Ectodermal cell (in vitro differentiated cells): Measurements from ENCODE around the gene IL19.

Experiments
- H3K27ac ChIP-seq: 2 replicates; pipeline ENCODE4 v1.7.0; 2013; ENCODE audit warnings: mild to moderate bottlenecking, low read depth, low read length; ENCODE audit not compliant: insufficient read depth, poor library complexity, severe bottlenecking
- H3K27me3 ChIP-seq: 2 replicates; pipeline ENCODE4 v1.7.0; 2013; ENCODE audit warnings: mild to moderate bottlenecking, low read length; ENCODE audit not compliant: insufficient read depth, control insufficient read depth, poor library complexity, severe bottlenecking
- H3K36me3 ChIP-seq: one replicate; pipeline ENCODE4 v1.7.0; 2013; ENCODE audit warnings: low read length; ENCODE audit not compliant: control insufficient read depth, insufficient read depth
- H3K4me1 ChIP-seq: one replicate; pipeline ENCODE4 v1.7.0; 2013; ENCODE audit warnings: low read length; ENCODE audit not compliant: control insufficient read depth, insufficient read depth
- H3K4me3 ChIP-seq: 2 replicates; pipeline ENCODE4 v1.7.0; 2013; ENCODE audit warnings: low read depth, low read length, control low read depth; ENCODE audit not compliant: insufficient read depth
- H3K9me3 ChIP-seq: 2 replicates; pipeline ENCODE4 v1.7.0; 2013; ENCODE audit warnings: mild to moderate bottlenecking, low read length, moderate library complexity; ENCODE audit not compliant: control insufficient read depth
- WGBS, 2 experiments: methylation state at CpG; one replicate each; pipeline ENCODE4 v1.1.7; 2013; ENCODE audit warnings: missing lambda C conversion rate in 2 of 2; 5-methylcytosine and 5-hydroxymethylcytosine counted together

IL19 gene

DNA sequence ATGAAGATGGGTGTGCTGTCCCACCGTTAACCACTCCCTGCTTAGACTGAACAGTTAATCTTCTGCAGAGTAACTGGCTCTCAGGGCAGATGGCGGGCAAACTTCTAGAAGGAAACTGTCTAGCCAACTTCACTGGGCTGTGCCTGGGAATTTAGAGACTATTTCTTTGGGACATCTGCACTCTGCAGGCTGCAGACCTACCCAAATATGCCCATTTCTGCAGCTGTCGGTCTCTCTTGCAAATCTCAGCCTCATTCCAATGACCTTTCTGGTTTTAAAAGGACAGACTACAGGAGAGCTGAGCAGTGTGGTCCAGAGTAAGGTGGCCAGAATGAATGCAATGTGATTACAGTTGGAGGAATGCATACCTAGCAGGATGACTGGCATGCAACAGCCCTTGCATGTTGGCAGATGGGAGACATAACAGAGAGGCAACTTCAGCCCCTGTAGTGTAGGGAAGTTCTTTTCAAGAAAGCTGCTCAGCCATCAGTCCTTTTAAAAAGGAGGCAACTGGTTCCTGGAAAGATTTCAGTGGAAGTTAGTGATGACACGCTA lies 68.5 kb downstream of the IL19 start:
- H3K9me3 ChIP-seq, result no peaks in the 10 kb centered on the region
- no peaks in the 10 kb centered on the region for H3K27me3 ChIP-seq
- no peaks in the 10 kb centered on the region for H3K4me1 ChIP-seq
- no peaks in the 10 kb centered on the region for H3K36me3 ChIP-seq
- H3K4me3 ChIP-seq, result no peak overlapping the region
- 92% methylated on average over 4 of the region's 4 CpGs for WGBS, 2 experiments
- no peak overlapping the region for H3K27ac ChIP-seq

DNA sequence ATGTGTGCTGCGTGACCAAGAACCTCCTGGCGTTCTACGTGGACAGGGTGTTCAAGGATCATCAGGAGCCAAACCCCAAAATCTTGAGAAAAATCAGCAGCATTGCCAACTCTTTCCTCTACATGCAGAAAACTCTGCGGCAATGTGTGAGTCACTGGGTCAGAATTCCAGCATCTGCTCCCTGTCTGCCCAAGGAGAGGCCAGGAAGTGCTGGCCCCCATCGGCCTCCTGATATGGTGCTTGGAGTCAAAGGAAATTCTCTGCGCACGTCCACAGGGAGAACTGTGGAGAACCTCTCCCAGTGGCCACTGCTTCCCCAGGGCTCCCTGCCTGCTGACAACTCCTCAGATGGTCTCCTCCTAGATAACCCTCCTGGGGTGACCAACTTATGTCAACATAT lies 69.3 kb downstream of the IL19 start:
- no peaks in the 10 kb centered on the region for H3K4me1 ChIP-seq
- WGBS, 2 experiments, result 92 to 94% methylated on average over 7 of the region's 7 CpGs
- H3K27me3 ChIP-seq, result no peaks in the 10 kb centered on the region
- H3K27ac ChIP-seq, result no peak overlapping the region
- H3K4me3 ChIP-seq, result no peak overlapping the region
- no peaks in the 10 kb centered on the region for H3K36me3 ChIP-seq
- no peaks in the 10 kb centered on the region for H3K9me3 ChIP-seq

DNA sequence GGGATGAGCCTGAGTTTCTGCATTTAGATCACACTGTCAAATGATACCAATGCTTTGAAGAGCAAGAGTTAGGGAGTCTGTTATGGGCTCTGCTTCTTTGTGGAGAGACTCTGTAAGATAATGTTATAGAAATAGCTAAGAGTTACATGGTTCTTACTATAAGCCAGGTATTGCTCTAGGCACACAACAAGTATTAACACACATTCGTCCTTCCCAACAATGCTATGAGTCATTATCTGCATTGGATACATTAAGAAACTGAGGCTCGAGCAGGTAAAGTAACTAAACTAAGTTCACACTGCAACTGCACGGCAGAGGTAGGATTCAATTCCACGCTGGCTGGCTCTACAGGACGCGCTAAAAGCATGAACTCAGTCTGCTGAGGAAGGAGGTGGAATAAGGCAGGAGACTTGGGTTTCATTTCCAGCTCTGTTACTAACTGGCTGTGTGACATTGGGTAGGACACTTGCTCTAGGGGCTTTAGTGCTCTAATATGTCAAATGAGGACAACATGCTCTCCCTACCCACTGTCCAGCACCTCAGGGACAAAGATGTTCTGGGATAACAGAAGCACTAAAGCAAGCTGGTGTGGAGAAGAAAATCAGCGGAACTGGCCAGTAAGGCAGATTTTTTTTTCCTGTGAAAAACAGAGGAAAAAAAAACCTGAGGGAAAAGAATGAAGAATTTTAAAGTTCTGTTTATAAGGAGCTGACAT lies 71.2 kb downstream of the IL19 start:
- Histone ChIP-seq H3K4me3 (no peak overlapping the region), H3K9me3 (no peaks in the 10 kb centered on the region), H3K36me3 (no peaks in the 10 kb centered on the region), H3K4me1 (no peaks in the 10 kb centered on the region), H3K27ac (no peak overlapping the region), H3K27me3 (no peaks in the 10 kb centered on the region)
- WGBS, 2 experiments, result 93 to 94% methylated on average over 7 of the region's 7 CpGs

DNA sequence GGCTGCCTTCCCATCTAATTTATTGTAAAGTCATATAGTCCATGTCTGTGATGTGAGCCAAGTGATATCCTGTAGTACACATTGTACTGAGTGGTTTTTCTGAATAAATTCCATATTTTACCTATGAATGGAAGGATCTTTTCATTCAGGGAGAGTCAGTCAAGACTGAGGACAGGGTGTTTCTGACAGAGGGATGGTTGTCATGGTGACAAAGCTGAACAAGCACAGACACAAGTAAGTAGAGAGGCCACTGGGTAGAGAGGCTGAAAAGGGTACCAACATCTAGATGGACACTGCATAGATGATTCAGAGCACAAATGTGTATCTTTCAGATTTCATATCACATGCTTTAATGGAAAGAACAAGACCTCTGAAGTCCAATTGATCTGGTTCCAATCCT lies 72.3 kb downstream of the IL19 start:
- H3K9me3 ChIP-seq, result no peaks in the 10 kb centered on the region
- no peak overlapping the region for H3K27ac ChIP-seq
- no peaks in the 10 kb centered on the region for H3K36me3 ChIP-seq
- no peaks in the 10 kb centered on the region for H3K4me1 ChIP-seq
- no peaks in the 10 kb centered on the region for H3K27me3 ChIP-seq
- H3K4me3 ChIP-seq, result no peak overlapping the region

DNA sequence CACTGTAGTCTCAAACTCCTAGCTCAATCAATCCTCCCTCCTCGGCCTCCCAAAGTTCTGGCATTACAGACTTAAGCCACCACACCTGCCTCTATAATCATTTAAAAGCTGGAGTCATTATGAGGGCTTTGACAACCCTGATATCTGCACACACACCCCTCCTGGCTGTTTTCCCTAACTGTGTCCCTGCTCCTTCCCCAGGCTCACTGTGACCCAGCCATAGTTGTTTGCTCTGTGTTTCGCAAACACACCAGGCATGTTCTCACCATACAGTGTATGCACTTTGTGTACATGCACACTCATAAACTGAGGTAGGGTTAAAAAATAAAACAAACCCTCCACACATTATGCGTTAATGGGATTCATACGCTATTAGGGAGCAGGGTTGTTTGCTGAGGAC lies 73.1 kb downstream of the IL19 start:
- no peak overlapping the region for H3K27ac ChIP-seq
- H3K9me3 ChIP-seq, result no peaks in the 10 kb centered on the region
- 94 to 95% methylated on average over 4 of the region's 4 CpGs for WGBS, 2 experiments
- H3K36me3 ChIP-seq, result no peaks in the 10 kb centered on the region
- no peak overlapping the region for H3K4me3 ChIP-seq
- no peaks in the 10 kb centered on the region for H3K4me1 ChIP-seq
- no peaks in the 10 kb centered on the region for H3K27me3 ChIP-seq

- Histone ChIP-seq H3K27me3 (no peaks in the 10 kb centered on the region), H3K4me3 (no peak overlapping the region), H3K4me1 (no peaks in the 10 kb centered on the region), H3K36me3 (no peaks in the 10 kb centered on the region), H3K9me3 (no peaks in the 10 kb centered on the region), H3K27ac (no peak overlapping the region)
These were observed 75.9 kb downstream of the IL19 start for GRCh38 chr1:206846487-206846886.

DNA sequence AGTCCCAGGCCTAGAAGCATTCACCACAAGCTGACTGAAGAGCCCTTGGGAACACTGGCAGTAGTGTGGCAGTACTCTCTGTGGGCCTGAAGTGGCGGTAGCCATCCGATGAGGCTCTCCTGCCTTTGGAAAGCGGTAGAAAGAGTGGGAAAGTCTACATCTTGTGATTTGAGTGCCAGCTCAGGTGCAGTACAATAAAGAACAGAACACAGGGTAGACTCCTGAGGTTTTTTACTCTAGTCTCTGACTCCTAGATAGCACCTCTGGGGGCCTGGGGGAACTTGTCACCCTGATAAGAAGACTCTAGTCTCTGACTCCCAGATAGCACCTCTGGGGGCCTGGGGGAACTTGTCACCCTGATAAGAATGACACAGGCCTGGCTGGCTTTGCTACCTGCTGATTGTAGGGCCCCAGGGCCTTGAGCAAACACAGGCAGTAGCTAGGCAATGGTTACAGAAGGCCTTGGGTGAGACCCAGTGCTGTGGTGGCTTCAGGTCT lies 76.8 kb downstream of the IL19 start:
- 97 to 98% methylated on average over 3 of the region's 3 CpGs for WGBS, 2 experiments
- no peak overlapping the region for H3K4me3 ChIP-seq
- no peaks in the 10 kb centered on the region for H3K36me3 ChIP-seq
- no peak overlapping the region for H3K27ac ChIP-seq
- no peaks in the 10 kb centered on the region for H3K9me3 ChIP-seq
- H3K4me1 ChIP-seq, result no peaks in the 10 kb centered on the region
- no peaks in the 10 kb centered on the region for H3K27me3 ChIP-seq

- H3K9me3 ChIP-seq, result no peaks in the 10 kb centered on the region
- 96 to 100% methylated on average over 1 of the region's 1 CpG for WGBS, 2 experiments
- H3K27ac ChIP-seq, result no peak overlapping the region
- H3K4me3 ChIP-seq, result no peak overlapping the region
- no peaks in the 10 kb centered on the region for H3K4me1 ChIP-seq
- no peaks in the 10 kb centered on the region for H3K36me3 ChIP-seq
- H3K27me3 ChIP-seq, result no peaks in the 10 kb centered on the region
These were observed 77.4 kb downstream of the IL19 start for GRCh38 chr1:206847946-206848345.

DNA sequence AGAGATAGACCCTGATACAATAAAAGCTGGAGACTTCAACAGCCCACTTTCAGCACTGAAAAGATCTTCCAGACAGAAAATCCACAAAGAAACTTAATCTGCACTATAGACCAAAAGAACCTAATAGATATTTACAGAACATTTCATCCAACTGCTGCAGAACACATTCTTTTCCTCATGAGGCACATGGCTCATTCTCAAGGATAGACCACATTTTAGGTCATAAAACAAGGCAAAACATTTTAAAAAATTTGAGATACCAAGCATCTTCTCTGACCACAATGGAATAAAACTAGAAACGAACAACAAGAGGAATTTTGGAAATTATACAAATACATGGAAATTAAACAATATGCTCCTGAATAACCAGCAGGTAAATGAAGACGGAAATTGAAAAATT lies 79.8 kb downstream of the IL19 start:
- Histone ChIP-seq H3K4me3 (no peak overlapping the region), H3K27ac (no peak overlapping the region), H3K27me3 (no peaks in the 10 kb centered on the region), H3K36me3 (no peaks in the 10 kb centered on the region), H3K4me1 (no peaks in the 10 kb centered on the region), H3K9me3 (no peaks in the 10 kb centered on the region)
- 90 to 100% methylated on average over 1 to 2 of the region's 2 CpGs for WGBS, 2 experiments

GRCh38 chr1:206851341-206852010 lies 80.9 kb downstream of the IL19 start:
- Histone ChIP-seq H3K27ac (no peak overlapping the region), H3K9me3 (no peaks in the 10 kb centered on the region), H3K4me1 (no peaks in the 10 kb centered on the region), H3K4me3 (no peak overlapping the region), H3K36me3 (no peaks in the 10 kb centered on the region), H3K27me3 (no peaks in the 10 kb centered on the region)
- WGBS, 2 experiments, result 72 to 77% methylated on average over 3 to 5 of the region's 5 CpGs
